Sigmoid colon (tissue), 4 donors: ENCODE results near the gene JAZF1.

Source experiments
- CTCF ChIP-seq, 4 experiments: fragments of 450-650 bp in 3 of 4; fragments of 200-600 bp in 1 of 4; IDR thresholded peaks; one replicate each; pipeline ENCODE4 v1.5.1; 2016 to 2019; ENCODE audit warnings: antibody characterized with exemption in 4 of 4, mild to moderate bottlenecking in 3 of 4, moderate library complexity in 2 of 4
- EP300 ChIP-seq, 4 donors: sonication (generic); formaldehyde crosslinking; IDR thresholded peaks; one replicate each; pipeline ENCODE4 v1.6.1; 2017; ENCODE audit warnings: antibody characterized with exemption in 4 of 4
- POLR2A ChIP-seq, 2 donors: fragments of 450-650 bp; IDR thresholded peaks; one replicate each; pipeline ENCODE4 v1.6.1; 2016; ENCODE audit warnings: antibody characterized with exemption in 2 of 2, mild to moderate bottlenecking in 2 of 2, moderate library complexity in 2 of 2
- POLR2AphosphoS5 ChIP-seq, 4 donors: sonication (generic); formaldehyde crosslinking; IDR thresholded peaks; one replicate each; pipeline ENCODE4 v1.6.1; 2017; ENCODE audit warnings: antibody characterized with exemption in 4 of 4

- TF ChIP-seq CTCF (IDR thresholded peaks at IDR 0.05) (no peak), EP300 (IDR thresholded peaks at IDR 0.05) (no peak), POLR2A (IDR thresholded peaks at IDR 0.05) (no peak), POLR2AphosphoS5 (IDR thresholded peaks at IDR 0.05) (no peak)
Measured at GRCh38 chr7:28112467-28112866, 68.1 kb downstream of the JAZF1 start.
